ENCODE measurements around the gene STN1. TPM values are rescaled to one million over a fixed set of nuclear protein-coding genes. Genes with fewer than 3 reads are reported as not detected.

STN1 gene
- total RNA-seq, 1 donor from 2014 or later = 42.3 TPM

- DNase-seq (no peak), ATAC-seq (no peak)
- H3K4me3 ChIP-seq = no peak overlapping the region
- H3K9me3 ChIP-seq = no peaks in the 10 kb centered on the region
- H3K36me3 ChIP-seq = no peaks in the 10 kb centered on the region
- H3K27me3 ChIP-seq = no peaks in the 10 kb centered on the region
- no peaks in the 10 kb centered on the region for H3K4me1 ChIP-seq
- intact Hi-C loops (cut with DNase I) = no loop called here
- no peak for TF ChIP-seq CTCF (IDR thresholded peaks at IDR 0.05)
- no peak overlapping the region for H3K27ac ChIP-seq
These were observed 24.9 kb upstream of the STN1 start for GRCh38 chr10:103942866-103943265.

GRCh38 chr10:103941801-103942200 is 23.8 kb upstream of the STN1 start:
- TF ChIP-seq CTCF (IDR thresholded peaks at IDR 0.05) = no peak

GRCh38 chr10:103939522-103939921 is 21.5 kb upstream of the STN1 start:
- H3K27ac ChIP-seq = no peak overlapping the region
- ATAC-seq (no peak), DNase-seq (no peak)
- H3K9me3 ChIP-seq = no peaks in the 10 kb centered on the region
- H3K27me3 ChIP-seq = no peaks in the 10 kb centered on the region
- no peak overlapping the region for H3K4me3 ChIP-seq
- no peak for TF ChIP-seq CTCF (IDR thresholded peaks at IDR 0.05)
- H3K36me3 ChIP-seq = no peaks in the 10 kb centered on the region
- intact Hi-C loops (cut with DNase I) = no loop called here
- H3K4me1 ChIP-seq = no peaks in the 10 kb centered on the region

More at GRCh38 chr10:103941801-103942200, 23.8 kb upstream of the STN1 start:
- DNase-seq (no peak), ATAC-seq (no peak)
- Histone ChIP-seq H3K27ac (no peak overlapping the region), H3K27me3 (no peaks in the 10 kb centered on the region), H3K4me3 (no peak overlapping the region), H3K4me1 (no peaks in the 10 kb centered on the region), H3K36me3 (no peaks in the 10 kb centered on the region), H3K9me3 (no peaks in the 10 kb centered on the region)
- intact Hi-C loops (cut with DNase I) = no loop called here

- ATAC-seq (no peak), DNase-seq (no peak)
- H3K27me3 ChIP-seq = no peaks in the 10 kb centered on the region
- no peak overlapping the region for H3K4me3 ChIP-seq
- no peaks in the 10 kb centered on the region for H3K36me3 ChIP-seq
- TF ChIP-seq CTCF (IDR thresholded peaks at IDR 0.05) = no peak
- H3K27ac ChIP-seq = no peak overlapping the region
- H3K9me3 ChIP-seq = no peaks in the 10 kb centered on the region
- H3K4me1 ChIP-seq = no peaks in the 10 kb centered on the region
- intact Hi-C loops (cut with DNase I) = no loop called here
These were observed 18.0 kb upstream of the STN1 start for GRCh38 chr10:103936022-103936421.

GRCh38 chr10:103934308-103934707 is 16.3 kb upstream of the STN1 start:
- ATAC-seq = no peak
- no peaks in the 10 kb centered on the region for H3K4me1 ChIP-seq
- intact Hi-C loops (cut with DNase I) = no loop called here
- no peak for TF ChIP-seq CTCF (IDR thresholded peaks at IDR 0.05)
- H3K4me3 ChIP-seq = no peak overlapping the region
- H3K9me3 ChIP-seq = no peaks in the 10 kb centered on the region
- H3K27ac ChIP-seq = no peak overlapping the region
- no peaks in the 10 kb centered on the region for H3K27me3 ChIP-seq
- DNase-seq = no peak
- H3K36me3 ChIP-seq = no peaks in the 10 kb centered on the region

GRCh38 chr10:103933557-103934121 is 15.7 kb upstream of the STN1 start:
- H3K4me3 ChIP-seq = no peak overlapping the region
- no peaks in the 10 kb centered on the region for H3K4me1 ChIP-seq
- no peaks in the 10 kb centered on the region for H3K9me3 ChIP-seq
- TF ChIP-seq CTCF (IDR thresholded peaks at IDR 0.05) = no peak
- H3K27me3 ChIP-seq = no peaks in the 10 kb centered on the region
- intact Hi-C loops (cut with DNase I) = no loop called here
- ATAC-seq (peak; percentile 39), DNase-seq (no peak)
- no peaks in the 10 kb centered on the region for H3K36me3 ChIP-seq
- H3K27ac ChIP-seq = no peak overlapping the region

Data from upper lobe of right lung (tissue), 1 donor.